HG02973 (cell line): ENCODE results near the gene INSYN2A.

Source experiments
- ATAC-seq: cut with Tn5 transposase; IDR thresholded peaks from one replicate; pipeline ENCODE4 v1.9.1; 2021; ENCODE audit warnings: moderate library complexity; ENCODE audit not compliant: unreplicated experiment

The INSYN2A gene

DNA sequence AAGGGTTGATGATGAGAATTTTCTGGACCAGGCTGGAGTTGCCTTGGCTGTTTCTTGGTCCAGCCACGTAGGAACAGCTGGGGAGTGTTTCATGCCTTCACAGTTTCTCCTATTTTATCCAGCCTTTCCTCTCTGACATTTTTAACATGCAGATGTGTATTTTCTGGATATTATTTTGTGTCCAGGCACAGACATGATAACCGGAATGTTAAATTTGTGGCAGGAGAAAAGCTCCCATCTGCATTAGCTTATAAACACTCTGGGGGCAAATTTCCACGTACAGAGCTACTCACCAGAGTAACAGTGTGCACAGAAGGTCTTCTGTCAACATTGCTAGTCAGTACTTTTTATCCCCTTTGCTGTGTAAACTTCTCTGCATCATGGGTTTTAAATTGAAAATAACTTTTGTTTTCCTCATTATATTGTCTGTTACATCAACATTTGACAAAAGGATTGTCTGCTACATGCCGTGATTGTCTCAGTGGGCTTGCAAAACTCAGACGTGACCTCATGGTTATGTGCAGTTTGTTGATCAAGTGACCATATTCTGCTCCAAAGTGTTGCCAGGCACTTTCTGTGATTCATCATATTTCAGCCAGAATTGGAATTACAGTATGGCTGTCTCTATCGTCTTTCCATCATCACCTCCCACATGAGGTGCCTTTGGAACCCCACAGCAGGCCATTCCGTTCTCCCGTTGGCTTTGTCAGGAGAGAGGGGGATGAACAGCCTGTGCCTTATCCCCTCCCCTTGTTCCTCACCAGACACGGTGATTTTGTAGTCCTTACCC is 41.4 kb downstream of the INSYN2A start:
- ATAC-seq, result no peak

- ATAC-seq, result no peak
Observed at GRCh38 chr10:127153181-127153580, 43.2 kb downstream of the INSYN2A start.

DNA sequence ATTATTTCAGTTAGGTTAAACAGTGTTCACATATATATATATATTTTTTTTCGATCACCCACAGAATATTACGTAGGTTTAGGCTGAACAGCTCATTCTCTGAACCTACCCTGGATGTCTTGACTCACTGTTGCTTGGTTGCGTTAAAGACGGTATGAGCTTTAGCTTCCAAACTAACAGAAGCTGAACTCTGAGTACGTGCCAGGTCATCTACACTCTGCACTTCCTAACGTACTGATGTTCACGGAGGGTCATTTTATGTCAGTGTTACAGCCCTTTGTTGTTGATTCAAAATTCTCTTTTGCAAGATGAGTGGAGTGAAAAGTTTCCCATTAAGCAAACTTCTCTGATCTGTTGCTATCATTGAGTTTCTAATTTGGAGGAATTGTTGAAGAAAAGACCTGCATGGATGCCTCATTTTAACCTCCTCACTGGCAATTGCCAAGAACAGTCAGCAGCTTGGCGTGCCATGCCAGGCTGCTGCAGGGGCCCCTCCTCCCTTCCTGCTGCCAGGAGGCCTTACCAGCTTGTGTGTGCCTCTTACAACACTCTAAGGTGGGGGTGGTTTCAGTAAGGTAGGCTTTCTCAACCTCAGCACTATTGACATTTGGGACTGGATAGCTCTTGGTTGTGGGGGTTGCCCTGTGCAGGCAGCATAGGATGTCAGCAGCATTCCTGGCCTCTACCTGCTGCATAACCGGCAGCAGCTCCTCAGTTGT is 44.3 kb downstream of the INSYN2A start:
- ATAC-seq, result no peak

DNA sequence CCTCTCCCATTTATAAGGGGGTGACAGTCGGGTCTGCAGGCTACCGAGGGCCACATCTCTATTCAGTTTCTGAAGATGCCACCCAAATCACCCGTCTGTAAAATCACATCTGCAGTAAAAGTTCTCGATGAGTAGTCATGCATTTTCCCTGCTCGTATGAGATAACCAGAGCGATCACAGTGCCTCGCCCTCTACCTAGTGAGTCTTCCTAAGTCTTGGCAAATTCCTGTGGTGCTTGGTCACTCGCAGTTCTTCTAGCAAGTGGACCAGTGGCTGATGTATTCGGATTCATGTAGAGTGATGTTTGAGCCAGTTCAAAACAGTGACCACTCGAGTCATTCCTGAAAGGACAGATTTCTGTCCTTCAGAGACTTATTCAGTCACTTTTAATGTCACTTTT is 44.9 kb downstream of the INSYN2A start:
- ATAC-seq, result no peak

DNA sequence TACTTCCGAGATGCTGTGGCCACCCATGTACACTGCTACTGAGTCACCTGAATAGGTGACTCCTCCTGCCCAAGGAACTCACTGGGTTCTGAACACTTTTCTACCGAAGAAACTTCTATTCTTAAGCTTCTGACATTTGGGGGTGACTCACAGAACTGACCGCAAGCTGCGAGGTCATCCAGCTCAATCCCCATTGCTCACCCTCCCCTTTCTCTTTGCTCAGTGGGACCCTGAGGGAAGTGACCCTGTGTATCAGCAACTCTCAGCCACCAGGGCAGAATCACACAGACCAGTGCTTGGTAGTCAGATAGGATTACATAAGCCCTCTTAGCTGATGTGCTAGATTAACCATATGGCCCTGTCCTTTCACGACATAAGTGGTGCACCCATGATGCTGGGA is 46.3 kb downstream of the INSYN2A start:
- no peak for ATAC-seq

- no peak for ATAC-seq
Observed at GRCh38 chr10:127149501-127150081, 46.8 kb downstream of the INSYN2A start.

DNA sequence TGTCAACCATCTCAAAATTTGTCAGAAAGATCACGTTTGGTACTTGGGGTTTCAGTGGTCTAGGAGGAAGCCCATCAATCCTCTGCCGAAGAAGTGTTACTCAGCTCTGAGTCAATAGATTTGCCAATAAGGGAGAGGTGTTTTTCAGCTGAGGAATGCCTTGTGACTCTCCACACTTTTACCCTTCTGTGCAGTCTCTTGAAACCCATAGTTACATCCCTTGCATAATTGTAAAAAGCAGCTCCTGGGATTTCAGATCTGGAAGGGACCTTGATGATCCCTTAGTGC is 47.5 kb downstream of the INSYN2A start:
- no peak for ATAC-seq

GRCh38 chr10:127148066-127148932 is 48.1 kb downstream of the INSYN2A start:
- no peak for ATAC-seq

GRCh38 chr10:127146661-127147060 is 49.7 kb downstream of the INSYN2A start:
- no peak for ATAC-seq
